Skeletal muscle cell (primary cell): ENCODE data around the gene GPR176.

Experiments used
- DNase-seq: peaks from one replicate; pipeline ENCODE4 v3.0.0-alpha.2; 2010; ENCODE audit warnings: low read depth
- H3K4me3 ChIP-seq: 2 replicates; pipeline ENCODE4 v1.5.1; 2011; ENCODE audit warnings: low read depth, mild to moderate bottlenecking, control low read depth, low read length, moderate library complexity

GPR176 gene

DNA sequence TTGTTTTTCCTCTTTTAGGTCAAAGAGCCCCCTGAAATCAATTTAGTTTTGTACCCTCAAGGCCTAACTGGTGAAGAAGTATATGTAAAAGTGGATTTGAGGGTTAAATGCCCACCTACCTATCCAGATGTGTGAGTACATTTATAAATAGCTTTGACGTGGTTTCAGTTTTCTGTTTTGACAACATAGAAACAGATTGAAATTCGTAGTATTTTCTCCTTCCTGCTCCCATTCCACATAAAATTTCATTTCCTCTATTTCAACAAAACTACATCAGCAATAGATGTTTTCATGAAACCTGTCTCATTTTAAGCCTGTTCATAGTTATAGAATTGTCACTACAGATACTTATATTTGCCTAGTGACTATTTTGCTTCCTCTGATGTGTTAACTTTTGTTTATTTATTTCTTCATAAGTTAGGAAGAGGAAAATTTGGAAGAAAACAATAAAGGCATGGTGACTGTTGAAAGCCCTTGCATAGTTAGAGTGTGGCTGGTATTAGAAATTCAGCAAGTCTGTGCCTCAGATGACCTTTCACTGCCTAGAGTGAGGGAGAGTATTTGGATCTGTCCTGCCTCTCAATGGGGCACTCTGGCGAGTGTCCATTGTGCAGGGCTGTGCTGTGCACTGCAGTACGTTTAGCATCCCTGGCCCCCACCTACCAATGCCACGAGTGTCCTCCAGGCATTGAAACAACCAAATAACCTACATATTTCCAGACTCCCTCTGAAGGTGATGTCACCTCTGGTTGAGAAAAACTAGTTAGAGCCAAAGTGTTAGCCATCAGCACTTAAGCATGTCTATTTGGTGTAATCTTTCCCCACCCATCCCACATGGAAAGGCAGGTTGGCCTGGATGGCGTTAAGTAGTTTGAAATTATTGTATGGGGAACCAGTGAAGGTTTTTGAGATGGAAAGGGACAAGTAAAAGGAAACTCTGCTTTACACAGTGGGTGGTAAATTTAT lies 19.7 kb upstream of the GPR176 start:
- H3K4me3 ChIP-seq = no peak overlapping the region
- no peak for DNase-seq

DNA sequence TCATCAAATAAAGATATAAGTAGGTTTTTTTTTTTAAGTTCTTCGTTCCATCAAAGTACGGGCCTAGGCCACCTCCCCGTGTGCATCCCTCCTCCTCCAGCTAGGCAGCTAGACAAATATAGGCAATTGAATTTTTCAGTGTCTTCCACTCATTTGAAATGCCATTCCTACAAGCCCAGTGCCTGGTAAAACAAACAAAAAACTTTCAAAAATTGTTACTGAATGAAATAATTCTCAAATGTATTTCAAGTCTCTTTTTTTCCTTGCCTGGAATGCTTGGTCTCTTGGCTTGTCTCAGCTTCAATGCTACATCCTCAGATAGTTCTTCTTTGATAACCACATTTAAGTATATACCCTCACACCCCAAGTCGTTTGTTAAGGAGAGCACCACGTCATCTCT lies 17.6 kb upstream of the GPR176 start:
- no peak for DNase-seq
- H3K4me3 ChIP-seq = no peak overlapping the region

DNA sequence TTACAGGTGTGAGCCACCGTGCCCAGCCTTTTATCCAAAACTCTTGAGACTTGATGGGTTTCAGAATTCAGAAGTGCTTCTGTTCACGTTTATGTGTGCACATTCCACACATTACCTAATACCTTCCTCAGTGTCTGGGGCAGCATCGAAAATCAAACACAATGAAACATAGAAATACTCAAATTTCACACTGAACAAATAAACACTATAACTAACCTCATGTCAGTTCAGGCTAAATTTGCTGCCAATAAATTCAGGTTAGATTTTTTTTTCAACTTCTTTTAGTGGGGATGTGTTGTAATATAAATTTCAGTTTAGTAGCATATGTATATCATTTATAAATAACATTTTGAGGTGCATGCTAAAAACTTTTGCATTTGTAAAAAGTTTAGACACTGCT lies 16.6 kb upstream of the GPR176 start:
- H3K4me3 ChIP-seq = no peak overlapping the region
- DNase-seq = no peak

DNA sequence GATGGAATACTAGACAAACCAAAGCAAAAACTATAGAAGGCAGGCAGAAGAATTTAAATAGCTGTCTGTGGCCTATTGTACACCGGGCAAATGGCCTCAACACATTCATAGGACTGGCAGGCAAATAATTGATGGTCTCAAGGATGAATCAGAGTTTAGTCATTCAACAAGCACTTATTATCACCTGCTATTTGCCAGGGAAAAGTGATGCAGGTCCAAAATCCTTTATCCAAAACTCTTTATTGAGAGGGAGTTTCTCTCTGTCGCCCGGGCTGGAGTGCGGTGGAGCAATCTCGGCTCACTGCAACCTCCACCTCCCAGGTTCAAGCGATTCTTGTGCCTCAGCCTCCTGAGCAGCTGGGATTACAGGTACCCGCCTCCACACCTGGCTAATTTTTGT lies 16.1 kb upstream of the GPR176 start:
- DNase-seq = no peak
- H3K4me3 ChIP-seq = no peak overlapping the region

DNA sequence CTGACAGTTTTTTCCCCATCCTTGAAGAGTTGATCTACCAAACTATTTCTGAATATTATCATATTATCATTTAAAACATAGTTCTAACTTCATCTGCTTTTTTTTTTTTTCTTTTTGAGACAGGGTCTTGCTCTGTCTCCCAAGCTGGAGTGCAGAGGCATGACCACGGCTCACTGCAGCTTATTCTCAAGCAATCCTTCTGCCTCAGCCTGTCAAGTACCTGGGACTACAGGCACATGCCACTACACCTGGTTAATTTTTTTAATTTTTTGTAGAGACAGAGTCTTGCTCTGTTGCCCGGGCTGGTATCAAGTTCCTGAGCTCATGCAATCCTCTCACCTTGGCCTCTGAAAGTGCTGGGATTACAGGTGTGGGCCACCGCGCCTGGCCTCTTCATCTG lies 15.2 kb upstream of the GPR176 start:
- H3K4me3 ChIP-seq = peak overlapping the region; percentile 86
- DNase-seq = no peak

DNA sequence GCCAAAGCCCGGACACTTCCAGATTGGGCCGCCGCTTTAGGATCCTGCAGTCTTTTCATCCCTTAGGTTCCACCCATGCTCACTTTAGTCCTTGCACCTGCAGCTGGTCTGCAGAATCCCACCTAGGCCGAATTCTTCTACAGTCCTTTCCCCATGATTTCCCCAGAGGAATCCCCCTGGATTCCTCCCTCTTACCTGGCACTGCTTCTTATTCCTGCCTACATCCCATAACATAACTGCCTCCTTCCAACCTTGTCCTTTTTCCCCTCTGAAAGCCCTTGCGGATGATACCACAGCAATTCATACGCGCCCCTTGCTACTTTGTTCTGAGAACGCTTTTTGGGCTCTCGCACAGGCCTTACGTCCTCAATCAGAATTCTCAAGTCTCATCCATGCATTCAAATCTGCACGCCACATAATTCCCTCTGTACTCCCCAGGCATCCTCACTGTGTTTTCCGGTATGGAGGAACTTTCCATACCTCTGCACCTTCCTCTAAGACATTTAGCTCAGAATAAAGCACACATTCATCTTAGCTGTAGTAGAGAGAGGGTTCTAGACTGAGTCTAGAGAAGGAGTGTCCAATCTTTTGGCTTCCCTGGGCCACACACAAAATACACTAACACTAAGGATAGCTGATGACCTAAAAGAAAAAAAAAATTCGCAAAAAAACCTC lies 14.5 kb upstream of the GPR176 start:
- peak overlapping the region; percentile 86 for H3K4me3 ChIP-seq
- DNase-seq = no peak

DNA sequence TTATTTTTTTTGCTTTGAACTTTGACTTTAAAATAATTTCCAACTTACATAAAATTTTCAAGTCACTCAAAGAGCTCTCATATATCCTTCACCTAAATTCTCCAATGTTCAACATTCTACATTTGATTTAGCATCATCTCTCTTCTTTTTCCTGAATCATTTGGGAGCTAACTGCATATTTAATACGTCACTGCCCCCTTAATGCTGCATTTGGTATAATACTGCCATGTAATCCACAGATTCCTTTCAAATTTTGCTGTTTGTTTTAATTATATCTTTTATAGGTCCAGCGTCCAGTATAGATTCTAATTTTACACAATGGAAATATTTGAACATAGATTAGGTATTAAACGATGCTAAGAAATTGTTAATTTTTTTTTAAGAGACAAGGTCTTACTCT lies 11.5 kb upstream of the GPR176 start:
- H3K4me3 ChIP-seq = no peak overlapping the region
- no peak for DNase-seq

DNA sequence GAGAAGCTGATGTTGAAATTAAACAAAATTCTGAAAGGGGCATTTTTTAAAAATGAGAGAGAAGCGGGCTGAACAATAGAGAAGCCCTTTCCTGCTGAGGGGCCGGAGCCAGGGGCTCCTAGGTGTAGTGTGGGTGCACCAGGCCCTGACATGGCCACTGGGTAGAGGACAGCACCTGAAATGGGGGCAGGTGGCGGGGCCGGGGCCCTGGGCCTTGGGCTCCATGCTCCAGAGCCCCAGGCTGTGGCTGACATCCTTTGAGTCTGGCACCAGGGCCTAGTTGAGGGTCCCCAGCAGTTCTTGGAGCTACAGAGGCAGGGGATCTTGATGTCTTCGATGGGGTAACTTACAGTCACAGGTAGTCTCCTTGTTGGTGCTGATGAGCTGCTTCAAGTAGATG lies 6.5 kb upstream of the GPR176 start:
- no peak overlapping the region for H3K4me3 ChIP-seq
- no peak for DNase-seq

DNA sequence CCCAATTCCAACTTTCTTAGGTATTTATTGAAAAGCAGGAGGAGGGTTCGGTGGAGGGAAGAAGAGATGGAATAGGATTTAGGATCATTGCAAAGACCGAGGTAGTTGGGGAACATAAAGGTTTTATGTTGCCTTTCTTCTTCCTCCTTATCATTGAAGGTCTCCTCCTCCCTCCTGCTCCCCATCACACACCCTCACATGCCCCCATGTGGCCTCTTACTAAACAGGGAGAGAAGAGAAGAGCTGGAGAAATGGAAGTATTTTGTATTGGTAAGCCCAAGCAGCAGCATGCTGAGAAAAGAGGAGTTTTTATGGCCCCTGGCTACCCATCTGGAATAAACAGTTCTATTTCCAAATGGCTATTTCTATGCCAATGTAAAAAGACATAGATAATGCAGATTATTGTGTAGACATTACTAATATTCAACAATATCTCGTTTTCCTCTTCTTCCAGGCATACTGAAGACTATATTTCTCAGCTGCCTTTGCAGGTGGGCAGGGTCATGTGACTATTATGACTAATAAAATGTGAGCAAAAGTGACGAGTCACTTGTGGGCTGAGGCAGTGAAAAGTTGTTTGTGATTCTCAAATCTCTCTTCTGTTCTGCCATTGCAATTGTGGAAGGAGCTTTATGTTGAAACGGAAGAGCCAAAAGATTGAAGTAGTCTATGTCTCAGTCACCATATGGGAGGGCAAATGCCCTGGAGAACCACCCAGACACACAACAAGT lies 5.2 kb upstream of the GPR176 start:
- no peak overlapping the region for H3K4me3 ChIP-seq
- DNase-seq = no peak

DNA sequence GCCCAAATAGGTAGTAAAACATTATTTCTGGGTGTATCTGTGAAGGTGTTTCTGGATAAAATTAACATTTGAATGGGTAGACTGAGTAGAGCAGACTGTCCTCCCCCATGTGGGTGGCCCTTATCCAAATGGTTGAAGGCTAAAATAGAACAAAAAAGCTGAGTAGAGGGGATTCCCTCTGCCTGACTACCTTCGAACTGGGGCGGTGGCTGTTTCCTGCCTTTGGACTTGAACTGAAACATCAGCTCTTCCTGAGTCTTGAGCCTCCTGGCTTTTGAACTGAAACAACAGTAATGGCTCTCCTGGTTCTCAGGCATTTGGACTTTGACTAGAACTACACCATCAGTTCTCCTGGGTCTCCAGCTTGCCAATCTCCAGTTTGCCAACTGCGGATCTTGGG lies 4.4 kb upstream of the GPR176 start:
- H3K4me3 ChIP-seq = no peak overlapping the region
- no peak for DNase-seq

DNA sequence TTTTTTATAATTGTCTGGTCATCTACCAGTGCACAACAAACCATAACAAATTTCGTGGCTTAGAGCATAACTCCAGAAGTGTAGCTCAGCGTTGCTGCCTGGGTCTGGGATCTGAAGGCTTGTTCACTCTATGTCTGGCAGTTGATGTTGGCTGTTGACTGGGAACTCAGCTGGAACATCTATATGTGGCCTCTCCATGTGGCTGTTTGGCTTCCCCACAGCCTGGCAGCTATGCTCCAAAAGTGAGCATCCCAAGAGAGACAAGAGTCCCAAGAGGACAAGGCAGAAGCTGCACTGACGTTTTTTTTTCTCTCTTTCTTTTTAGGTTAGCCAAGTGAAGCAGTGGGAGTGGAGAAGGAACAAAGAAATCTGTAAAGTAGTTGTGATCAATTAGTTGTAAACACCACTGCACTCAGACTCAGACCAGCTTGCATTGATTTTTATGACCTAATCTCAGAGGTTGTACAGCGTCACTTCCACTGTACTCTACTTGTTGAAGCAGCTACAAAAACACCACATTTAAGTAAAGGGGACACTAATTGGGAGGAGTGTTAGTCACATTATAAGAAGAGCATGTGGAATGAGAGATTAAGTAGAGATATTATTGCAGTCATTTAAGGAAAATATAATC lies 2.5 kb upstream of the GPR176 start:
- no peak for DNase-seq
- H3K4me3 ChIP-seq = no peak overlapping the region

DNA sequence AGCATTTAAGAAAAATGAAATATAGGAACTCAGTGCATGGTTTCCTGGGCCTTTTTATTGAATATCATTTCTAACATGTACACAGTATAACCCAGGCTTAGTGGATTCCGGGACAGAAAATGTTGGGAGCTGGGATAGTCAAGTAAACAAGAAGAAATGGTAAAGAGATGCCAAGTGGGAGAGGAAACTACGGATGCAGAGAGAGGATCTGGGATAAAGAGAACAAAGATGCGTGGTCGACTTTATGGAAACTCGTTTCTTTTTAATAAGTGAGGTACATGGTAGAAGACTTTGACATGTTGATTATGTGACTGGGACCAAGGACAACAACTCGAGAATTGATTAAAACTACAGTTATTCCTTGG lies 1.2 kb upstream of the GPR176 start:
- no peak for DNase-seq
- H3K4me3 ChIP-seq = peak overlapping the region; percentile 80

DNA sequence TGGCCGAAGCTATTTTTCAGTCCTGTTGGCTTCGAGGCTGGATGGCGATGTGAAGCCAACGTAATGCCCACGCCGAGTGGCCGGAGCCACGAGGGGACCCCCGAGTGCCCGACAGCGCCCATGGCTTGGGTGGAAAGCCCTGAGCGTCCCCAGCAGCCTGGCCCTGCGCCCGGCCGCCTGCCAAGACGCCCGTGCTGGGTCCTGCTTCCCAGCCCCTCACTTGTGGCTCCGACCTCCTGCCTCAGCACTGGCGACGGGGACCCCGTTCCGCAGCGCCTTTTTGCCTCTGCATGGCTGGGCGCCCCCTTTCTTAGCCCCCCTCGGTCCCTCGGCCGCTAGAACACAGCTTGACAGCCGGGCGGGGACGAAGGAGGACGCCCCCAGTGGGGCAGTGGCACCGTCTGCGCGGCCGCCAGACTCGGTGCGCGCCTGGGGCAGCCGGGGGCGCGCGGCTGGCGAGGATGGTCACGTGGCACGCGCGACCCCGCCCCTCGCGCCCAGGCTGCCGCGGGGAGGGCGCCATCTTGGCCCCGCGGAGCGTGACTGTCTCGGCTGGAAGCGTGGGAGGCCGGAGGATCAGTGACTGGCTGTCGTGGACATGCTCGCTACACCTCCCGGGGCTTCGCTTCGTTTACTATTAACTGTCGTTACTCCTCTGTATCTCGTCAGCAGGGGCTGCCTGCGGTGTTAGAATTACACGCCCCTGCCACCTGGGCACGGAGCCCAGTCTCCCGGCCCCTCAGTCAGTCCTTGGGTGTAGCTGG lies 626 bp upstream of the GPR176 start:
- DNase-seq = peak; percentile 47

DNA sequence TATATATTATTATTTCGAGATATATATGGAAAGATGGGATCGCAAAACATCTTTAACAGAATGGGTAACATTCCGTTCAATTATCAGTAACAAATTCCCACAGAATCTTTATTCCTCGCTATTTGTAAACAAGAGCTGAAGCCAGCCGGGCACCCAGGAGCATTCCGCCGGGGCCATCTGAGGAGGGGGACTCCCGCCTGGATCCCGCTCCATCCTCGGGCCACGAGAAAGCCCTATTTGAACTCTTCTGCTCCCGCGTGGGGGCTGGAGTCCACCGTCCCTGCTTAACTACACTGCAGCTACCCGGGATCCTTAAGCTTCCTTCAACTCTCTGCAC lies 687 bp downstream of the GPR176 start:
- no peak for DNase-seq
- peak overlapping the region; percentile 80 for H3K4me3 ChIP-seq

More for the DNA sequence above, 626 bp upstream of the GPR176 start:
- H3K4me3 ChIP-seq = peak overlapping the region; percentile 80

DNA sequence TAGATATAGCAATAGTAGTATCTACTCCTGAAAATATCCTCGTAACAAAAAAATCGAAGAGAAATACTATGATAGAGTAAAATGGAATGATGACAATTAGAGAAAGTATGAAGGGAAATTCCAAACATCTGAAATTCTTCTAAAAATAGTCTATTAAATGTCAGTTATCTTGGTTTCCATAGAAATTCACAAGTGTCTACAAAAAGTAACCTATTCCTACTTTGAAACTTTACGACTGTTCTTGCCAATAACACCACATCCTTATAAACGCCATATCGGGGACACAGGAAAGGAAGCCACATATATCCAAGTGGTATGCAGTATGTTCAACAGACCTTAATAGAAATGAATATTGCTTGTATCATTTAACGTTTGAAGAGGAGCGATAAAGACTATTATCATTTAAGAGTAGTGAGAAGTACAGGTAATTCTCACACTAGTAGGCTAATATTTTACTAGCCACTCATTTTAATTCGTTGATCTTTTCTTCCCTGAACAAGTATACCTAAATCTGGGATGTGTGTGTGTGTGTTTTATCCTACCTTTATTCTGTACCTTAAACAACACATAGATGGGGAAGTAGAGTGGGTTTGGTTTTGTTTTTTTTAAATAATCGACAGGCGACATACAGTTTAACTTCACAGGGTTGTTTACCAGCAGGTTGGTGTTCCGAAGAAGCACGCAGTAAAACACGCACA lies 1.2 kb downstream of the GPR176 start:
- peak; percentile 49 for DNase-seq
- H3K4me3 ChIP-seq = peak overlapping the region; percentile 80

DNA sequence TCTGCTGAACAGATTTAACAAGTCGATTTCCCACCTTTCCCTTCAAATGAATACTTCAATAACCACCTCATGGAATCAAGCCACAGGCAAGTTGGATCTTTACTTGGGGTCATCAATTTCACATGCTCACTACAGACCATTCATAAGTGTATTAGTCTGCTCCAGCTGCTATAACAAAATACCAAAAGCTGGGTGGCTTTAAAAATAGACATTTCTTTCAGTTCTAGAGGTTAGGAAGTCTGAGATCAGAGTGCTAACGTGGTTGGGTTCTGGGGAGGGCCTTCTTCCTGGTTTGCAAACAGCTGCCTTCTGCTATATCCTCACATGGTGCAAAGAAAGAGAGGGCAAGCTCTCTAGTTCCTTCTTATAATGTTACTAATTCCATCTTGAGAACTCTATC lies 5.1 kb downstream of the GPR176 start:
- no peak for DNase-seq
- H3K4me3 ChIP-seq = no peak overlapping the region

DNA sequence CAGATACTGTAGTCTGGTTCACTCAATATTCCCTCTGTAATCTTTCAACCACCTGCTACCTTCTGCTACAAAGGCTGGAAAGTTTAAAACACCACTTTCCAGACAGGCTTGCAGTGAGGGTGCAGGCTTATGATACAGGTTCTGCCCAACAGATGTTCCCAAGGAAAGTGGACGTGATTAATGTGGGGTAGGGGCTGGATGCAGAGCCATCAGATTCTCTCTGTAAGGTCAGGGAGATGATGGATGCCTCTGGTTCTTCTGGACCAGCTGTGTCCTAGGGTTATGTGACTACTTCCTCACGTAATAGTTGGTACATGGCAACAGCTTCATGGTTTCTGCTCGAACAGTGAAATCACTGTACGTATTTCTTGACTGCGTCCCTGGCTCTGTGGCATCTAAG lies 11.1 kb downstream of the GPR176 start:
- DNase-seq = no peak
- H3K4me3 ChIP-seq = no peak overlapping the region

DNA sequence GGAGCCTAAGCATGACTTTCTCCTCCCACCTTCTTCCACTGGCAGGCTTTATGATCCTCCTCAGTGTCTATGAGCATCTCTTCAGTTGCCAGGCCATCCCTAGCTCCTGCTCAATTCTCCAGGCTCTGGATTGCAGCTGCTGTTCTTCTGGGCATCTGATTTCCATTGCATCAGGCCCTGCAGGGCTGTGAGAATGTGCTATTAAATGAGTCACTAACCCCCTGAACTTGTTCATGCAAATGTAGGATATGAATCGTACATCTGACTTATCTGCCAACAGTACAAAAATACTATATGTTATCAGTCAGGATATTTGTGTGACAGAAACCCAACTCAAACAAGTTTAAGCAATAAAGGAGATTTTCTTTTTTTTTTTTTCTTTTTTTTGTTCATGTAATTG lies 11.9 kb downstream of the GPR176 start:
- no peak overlapping the region for H3K4me3 ChIP-seq
- peak; percentile 94 for DNase-seq

DNA sequence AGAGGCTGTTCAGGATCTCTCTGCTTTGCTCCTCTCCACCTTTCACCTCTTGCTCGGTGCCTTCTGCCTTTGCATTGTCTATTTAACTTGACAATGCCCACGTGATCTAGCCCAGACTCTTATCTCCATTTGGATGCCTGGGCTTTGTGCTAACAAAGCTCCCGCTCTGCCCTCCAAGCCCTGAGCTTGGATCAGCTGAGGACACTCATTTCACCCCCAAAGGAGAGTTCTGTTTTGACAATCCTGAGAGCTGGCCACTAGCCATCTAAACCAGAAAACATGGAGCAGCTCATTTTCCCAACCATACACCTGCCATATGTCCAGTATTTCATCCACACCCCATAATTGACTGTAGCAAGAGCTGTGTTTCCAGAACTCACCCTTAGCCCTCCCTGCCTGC lies 12.8 kb downstream of the GPR176 start:
- H3K4me3 ChIP-seq = no peak overlapping the region
- no peak for DNase-seq
